H9 (cell line): ENCODE data around the gene CYFIP1. TPM values are rescaled to one million over a fixed set of nuclear protein-coding genes. Genes with fewer than 3 reads are reported as not detected.

Source experiments
- DNase-seq: peaks from one replicate; pipeline ENCODE4 v3.0.0-alpha.2; 2017
- H2AFZ ChIP-seq: one replicate; pipeline ENCODE4 v1.6.1; 2013; ENCODE audit warnings: mild to moderate bottlenecking, low read length, control low read depth, moderate library complexity
- H2AK5ac ChIP-seq: 2 replicates; pipeline ENCODE4 v1.6.1; 2013; ENCODE audit warnings: low read length, control low read depth, mixed read lengths; ENCODE audit not compliant: insufficient read length
- H2BK120ac ChIP-seq: one replicate; pipeline ENCODE4 v1.6.1; 2013; ENCODE audit warnings: low read depth, mild to moderate bottlenecking, low read length, control low read depth, inconsistent platforms; ENCODE audit not compliant: poor library complexity, severe bottlenecking
- H2BK12ac ChIP-seq: 2 replicates; pipeline ENCODE4 v1.6.1; 2013; ENCODE audit warnings: low read length, control low read depth, mixed read lengths, low read depth; ENCODE audit not compliant: insufficient read length
- H2BK15ac ChIP-seq: 2 replicates; pipeline ENCODE4 v1.6.1; 2013; ENCODE audit warnings: low read depth, low read length, control low read depth
- H2BK20ac ChIP-seq: one replicate; pipeline ENCODE4 v1.6.1; 2013; ENCODE audit warnings: low read depth, mild to moderate bottlenecking, low read length, control low read depth, inconsistent platforms; ENCODE audit not compliant: poor library complexity, severe bottlenecking
- H2BK5ac ChIP-seq: 2 replicates; pipeline ENCODE4 v1.6.1; 2013; ENCODE audit warnings: low read length, control low read depth, mixed read lengths; ENCODE audit not compliant: insufficient read length
- H3K14ac ChIP-seq: 2 replicates; pipeline ENCODE4 v1.6.1; 2013; ENCODE audit warnings: low read length, control low read depth; ENCODE audit not compliant: insufficient read depth
- H3K18ac ChIP-seq: 2 replicates; pipeline ENCODE4 v1.6.1; 2013; ENCODE audit warnings: low read depth, mild to moderate bottlenecking, mixed read lengths, low read length, control low read depth; ENCODE audit not compliant: insufficient read length
- H3K23ac ChIP-seq: 2 replicates; pipeline ENCODE4 v1.6.1; 2013; ENCODE audit warnings: low read length, control low read depth, mixed read lengths, low read depth; ENCODE audit not compliant: insufficient read length
- H3K23me2 ChIP-seq: 2 replicates; pipeline ENCODE4 v1.6.1; 2013; ENCODE audit warnings: low read depth, mild to moderate bottlenecking, mixed read lengths, low read length, control low read depth; ENCODE audit not compliant: insufficient read length, poor library complexity, severe bottlenecking
- H3K27ac ChIP-seq: 2 replicates; pipeline ENCODE4 v1.5.1; 2013; ENCODE audit warnings: low read length, control low read depth, mixed read lengths, low read depth; ENCODE audit not compliant: insufficient read length
- H3K27me3 ChIP-seq: 2 replicates; pipeline ENCODE4 v1.6.1; 2013; ENCODE audit warnings: low read length, control low read depth, inconsistent platforms; ENCODE audit not compliant: insufficient read depth
- H3K4ac ChIP-seq: 2 replicates; pipeline ENCODE4 v1.6.1; 2013; ENCODE audit warnings: low read depth, mild to moderate bottlenecking, control low read depth, inconsistent platforms, low read length, moderate library complexity
- H3K4me1 ChIP-seq: 2 replicates; pipeline ENCODE4 v1.6.1; 2013; ENCODE audit warnings: low read length, control low read depth, inconsistent platforms; ENCODE audit not compliant: insufficient read depth
- H3K4me2 ChIP-seq: 2 replicates; pipeline ENCODE4 v1.6.1; 2013; ENCODE audit warnings: low read length, control low read depth, mixed read lengths; ENCODE audit not compliant: insufficient read length, insufficient read depth
- H3K56ac ChIP-seq: 2 replicates; pipeline ENCODE4 v1.6.1; 2013; ENCODE audit warnings: low read depth, mild to moderate bottlenecking, mixed read lengths, low read length, control low read depth; ENCODE audit not compliant: insufficient read length
- H3K79me1 ChIP-seq: 2 replicates; pipeline ENCODE4 v1.6.1; 2013; ENCODE audit warnings: low read depth, mild to moderate bottlenecking, moderate library complexity, low read length, control low read depth, inconsistent platforms; ENCODE audit not compliant: insufficient read depth, poor library complexity, severe bottlenecking
- H3K79me2 ChIP-seq: 2 replicates; pipeline ENCODE4 v1.6.1; 2013; ENCODE audit warnings: low read length, control low read depth, inconsistent platforms; ENCODE audit not compliant: insufficient read depth
- H3K9ac ChIP-seq: 2 replicates; pipeline ENCODE4 v1.6.1; 2013; ENCODE audit warnings: low read length, control low read depth, mixed read lengths; ENCODE audit not compliant: insufficient read length; ENCODE audit errors: extremely low read depth
- H3K9me3 ChIP-seq: one replicate; pipeline ENCODE4 v1.6.1; 2013; ENCODE audit warnings: low read depth, low read length, inconsistent platforms; ENCODE audit not compliant: control insufficient read depth
- H3T11ph ChIP-seq: one replicate; pipeline ENCODE4 v1.6.1; 2013; ENCODE audit warnings: mild to moderate bottlenecking, low read length, control low read depth, inconsistent platforms
- H4K20me1 ChIP-seq: one replicate; pipeline ENCODE4 v1.6.1; 2013; ENCODE audit not compliant: control insufficient read depth, insufficient read length, insufficient read depth
- H4K5ac ChIP-seq: 2 replicates; pipeline ENCODE4 v1.6.1; 2013; ENCODE audit warnings: low read depth, mild to moderate bottlenecking, mixed read lengths, low read length, control low read depth; ENCODE audit not compliant: insufficient read length
- H4K8ac ChIP-seq: replicated peaks from 2 replicates; pipeline ENCODE4 v1.6.1; 2013; ENCODE audit warnings: low read length, control low read depth, mixed read lengths, low read depth; ENCODE audit not compliant: insufficient read length
- H4K91ac ChIP-seq: 2 replicates; pipeline ENCODE4 v1.6.1; 2013; ENCODE audit warnings: low read depth, mild to moderate bottlenecking, moderate library complexity, mixed read lengths, low read length, control low read depth; ENCODE audit not compliant: insufficient read length
- H3K27ac Mint-ChIP-seq, 3 experiments: 2 replicates in 2 of 3; 3 replicates in 1 of 3; pipeline ENCODE4 v1.8.0; 2020 to 2021; ENCODE audit warnings: mixed read lengths in 3 of 3, mild to moderate bottlenecking in 1 of 3, moderate library complexity in 1 of 3
- H3K27me3 Mint-ChIP-seq: 2 replicates; pipeline ENCODE4 v1.8.0; 2021; ENCODE audit warnings: low read depth, mild to moderate bottlenecking, moderate library complexity, mixed read lengths
- H3K36me3 Mint-ChIP-seq, 3 experiments: 2 replicates in 2 of 3; 3 replicates in 1 of 3; pipeline ENCODE4 v1.8.0; 2020 to 2021; ENCODE audit warnings: low read depth in 3 of 3, mixed read lengths in 3 of 3; ENCODE audit not compliant: insufficient read depth in 1 of 3
- H3K4me1 Mint-ChIP-seq, 2 experiments: 2 replicates each; pipeline ENCODE4 v1.8.0; 2020; ENCODE audit warnings: mixed read lengths in 2 of 2
- H3K4me3 Mint-ChIP-seq, 2 experiments: 2 replicates in 1 of 2; 3 replicates in 1 of 2; pipeline ENCODE4 v1.8.0; 2020 to 2021; ENCODE audit warnings: mild to moderate bottlenecking in 2 of 2, mixed read lengths in 2 of 2, moderate library complexity in 1 of 2
- H3K9me3 Mint-ChIP-seq, 2 experiments: 2 replicates in 1 of 2; 3 replicates in 1 of 2; pipeline ENCODE4 v1.8.0; 2020; ENCODE audit warnings: mild to moderate bottlenecking in 2 of 2, mixed read lengths in 2 of 2, moderate library complexity in 1 of 2
- CTCF ChIP-seq: fragments of 200-600 bp; sonication (generic); conservative IDR thresholded peaks from 3 replicates; pipeline ENCODE4 v1.8.0; 2021; ENCODE audit warnings: antibody characterized with exemption, mild to moderate bottlenecking
- WGBS: extraction: QIAGEN DNeasy Blood & Tissue Kit; methylation state at CpG from one replicate; pipeline ENCODE4 v1.1.7; 2013; ENCODE audit warnings: missing lambda C conversion rate, low lambda C conversion rate, mixed read lengths; ENCODE audit not compliant: insufficient read length; ENCODE audit errors: extremely low coverage; 5-methylcytosine and 5-hydroxymethylcytosine counted together
- total RNA-seq: library from RNA; stranded (reverse); gene quantifications from 2 replicates; pipeline ENCODE4 v1.2.1, GENCODE V29; 2021

CYFIP1 gene
- total RNA-seq, 1 experiment from 2014 or later: 71.2 TPM

GRCh38 chr15:22963641-22964040 is 16.5 kb downstream of the CYFIP1 start:
- H2AK5ac ChIP-seq: no peak overlapping the region
- no peak overlapping the region for H3K23ac ChIP-seq
- DNase-seq: no peak
- H3K4ac ChIP-seq: no peak overlapping the region
- H4K5ac ChIP-seq: no peak overlapping the region
- no peak overlapping the region for H2AFZ ChIP-seq
- H3K4me1 ChIP-seq: no peaks in the 10 kb centered on the region; the same call in 1 of the 2 replicates
- no peaks in the 10 kb centered on the region for H4K20me1 ChIP-seq
- Mint-ChIP-seq H3K36me3 (no peaks in the 10 kb centered on the region), H3K9me3 (no peaks in the 10 kb centered on the region), H3K4me3 (no peak overlapping the region), H3K4me1 (peaks cover 9 to 19% of the 10 kb centered on the region in 2 experiments), H3K27ac (no peak overlapping the region), H3K27me3 (peaks cover 2% of the 10 kb centered on the region; the same call in 1 of the 2 replicates)
- H4K91ac ChIP-seq: no peak overlapping the region
- no peak overlapping the region for H2BK20ac ChIP-seq
- H2BK12ac ChIP-seq: no peak overlapping the region
- H3K27me3 ChIP-seq: no peaks in the 10 kb centered on the region
- no peaks in the 10 kb centered on the region for H3K79me1 ChIP-seq
- H3K56ac ChIP-seq: no peak overlapping the region
- H2BK120ac ChIP-seq: no peak overlapping the region
- no peaks in the 10 kb centered on the region for H3K23me2 ChIP-seq
- H3T11ph ChIP-seq: no peak overlapping the region
- no peaks in the 10 kb centered on the region for H3K9me3 ChIP-seq
- H2BK15ac ChIP-seq: no peak overlapping the region
- no CpG with 5 or more reads among the region's 12 CpGs for WGBS
- H3K79me2 ChIP-seq: peaks cover 2% of the 10 kb centered on the region; the same call in 1 of the 2 replicates
- no peak overlapping the region for H3K4me2 ChIP-seq
- no peak overlapping the region for H4K8ac ChIP-seq
- H2BK5ac ChIP-seq: no peak overlapping the region
- H3K14ac ChIP-seq: no peak overlapping the region
- no peak overlapping the region for H3K27ac ChIP-seq
- no peak for TF ChIP-seq CTCF
- H3K9ac ChIP-seq: no peak overlapping the region
- H3K18ac ChIP-seq: no peak overlapping the region
